ENCODE data around the gene SRPK2. TPM values are rescaled to one million over a fixed set of nuclear protein-coding genes. Genes with fewer than 3 reads are reported as not detected.
"Not testable (repeated sequence)": the region's sequence is repeated elsewhere in the genome, so short reads cannot be mapped to it uniquely, and the experiment has no call there.

The SRPK2 gene
- polyA plus RNA-seq (2013, experiment 1 of 2) = 53.5 TPM
- polyA plus RNA-seq (2013, experiment 2 of 2) = 48.3 TPM

DNA sequence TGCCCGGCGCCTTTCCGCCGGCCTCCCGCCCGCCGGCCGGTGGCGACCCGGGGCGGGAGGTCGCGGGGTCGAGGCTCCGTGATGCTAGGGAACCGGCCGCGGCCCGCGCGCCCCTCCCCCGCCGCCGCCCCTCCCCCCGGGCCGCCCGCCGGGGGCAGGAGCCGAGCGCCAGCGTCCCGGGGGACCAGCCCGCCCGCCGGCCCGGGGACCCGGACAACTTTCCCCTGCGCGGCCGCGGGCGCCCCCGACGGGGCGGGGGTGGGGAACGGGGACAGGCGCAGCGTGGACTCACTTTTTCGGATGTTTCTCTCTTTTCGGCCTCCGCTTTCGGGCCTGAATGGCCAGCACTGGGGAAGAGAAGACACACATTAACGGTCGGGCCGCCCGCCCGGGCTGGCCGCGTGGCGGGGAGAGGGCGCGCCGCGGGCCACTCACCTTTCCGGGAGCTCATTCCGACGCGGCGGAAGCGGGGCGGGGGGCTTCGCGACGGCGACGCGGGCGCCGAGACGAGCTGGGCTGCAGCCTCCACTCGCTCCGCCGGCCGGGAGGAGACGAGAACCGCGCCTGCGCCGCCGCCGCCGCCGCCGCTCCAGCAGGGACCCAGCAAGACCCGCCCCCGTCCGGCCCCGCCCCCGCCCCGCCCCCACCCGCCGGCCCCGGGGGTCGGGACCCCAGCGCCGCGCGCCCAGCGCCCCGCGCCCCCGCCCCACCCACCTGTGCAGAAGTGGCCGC, at the start of gene SRPK2:
SRPK2 (minus strand) TSS at position 566 of the 732 bp plus-strand sequence.
- WGBS, 2 experiments (ENCODE audit: insufficient coverage in 2 of 2) = 0% methylated on average over 38 to 57 of the region's 113 CpGs
- Histone ChIP-seq H3K36me3 (ENCODE audit: control insufficient read depth, insufficient read depth, low read length) (peaks cover 9% of the 10 kb centered on the region), H3K4me1 (ENCODE audit: control insufficient read depth, insufficient read depth, low read length, poor library complexity, severe bottlenecking) (no peaks in the 10 kb centered on the region), H3K4me3 (ENCODE audit: extremely low read depth, insufficient read depth, low read length, poor library complexity, severe bottlenecking) (peak within 1 kb of the TSS; percentile 70), H3K27ac (ENCODE audit: low read depth, low read length, severe bottlenecking) (peak within 1 kb of the TSS; percentile 64), H3K9me3 (ENCODE audit: control insufficient read depth, low read length) (no peaks in the 10 kb centered on the region)

DNA sequence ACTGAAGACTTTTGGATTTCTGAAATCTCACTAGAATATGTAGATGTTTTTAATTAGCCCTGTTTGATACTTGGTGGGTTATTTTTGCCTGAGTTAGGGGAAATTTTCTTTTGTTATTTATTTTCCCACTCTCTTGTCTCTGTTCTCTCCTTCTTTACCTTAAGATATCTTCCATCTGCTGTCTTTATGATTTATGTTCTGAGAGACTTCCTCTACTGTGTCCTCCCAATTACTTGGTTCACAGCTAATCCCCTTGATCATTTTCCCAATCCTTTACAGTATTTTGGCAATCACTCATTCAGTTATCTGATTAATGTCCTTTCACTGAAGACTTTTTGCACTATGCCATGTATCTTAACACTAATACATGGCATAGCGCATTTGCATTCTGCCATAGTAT, 49.5 kb upstream of the SRPK2 start:
- H3K4me3 ChIP-seq (ENCODE audit: extremely low read depth, insufficient read depth, low read length, poor library complexity, severe bottlenecking) = no peak overlapping the region
- no peaks in the 10 kb centered on the region for H3K9me3 ChIP-seq (ENCODE audit: control insufficient read depth, low read length)
- peaks cover 8% of the 10 kb centered on the region for H3K4me1 ChIP-seq (ENCODE audit: control insufficient read depth, insufficient read depth, low read length, poor library complexity, severe bottlenecking)
- whole genome bisulfite sequencing, 2 experiments (ENCODE audit: insufficient coverage in 2 of 2) = 100% methylated on average over 1 of the region's 1 CpG; no CpG with 5 or more reads in 1 of the 2 experiments
- H3K36me3 ChIP-seq (ENCODE audit: control insufficient read depth, insufficient read depth, low read length) = no peaks in the 10 kb centered on the region
- no peak overlapping the region for H3K27ac ChIP-seq (ENCODE audit: low read depth, low read length, severe bottlenecking)

DNA sequence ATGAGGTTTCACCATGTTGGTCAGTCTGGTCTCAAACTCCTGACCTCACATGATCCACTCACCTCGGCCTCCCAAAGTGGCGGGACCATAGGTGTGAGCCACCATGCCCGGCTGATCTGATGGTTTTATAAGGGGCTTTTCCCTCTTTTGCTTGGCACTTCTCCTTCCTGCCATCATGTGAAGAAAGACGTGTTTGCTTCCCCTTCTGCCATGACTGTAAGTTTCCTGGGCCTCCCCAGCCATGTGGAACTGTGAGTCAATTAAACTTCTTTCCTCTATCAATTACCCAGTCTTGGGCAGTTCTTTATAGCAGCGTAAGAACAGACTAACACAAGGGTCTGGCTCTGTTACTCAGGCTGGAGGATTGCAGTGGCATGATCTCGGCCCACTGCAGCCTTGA, 48.6 kb upstream of the SRPK2 start:
- not testable (repeated sequence) for H3K4me1 ChIP-seq (ENCODE audit: control insufficient read depth, insufficient read depth, low read length, poor library complexity, severe bottlenecking); H3K4me3 ChIP-seq (ENCODE audit: extremely low read depth, insufficient read depth, low read length, poor library complexity, severe bottlenecking); H3K27ac ChIP-seq (ENCODE audit: low read depth, low read length, severe bottlenecking); H3K9me3 ChIP-seq (ENCODE audit: control insufficient read depth, low read length); H3K36me3 ChIP-seq (ENCODE audit: control insufficient read depth, insufficient read depth, low read length)
- 85 to 95% methylated on average over 2 to 4 of the region's 6 CpGs for WGBS, 2 experiments (ENCODE audit: insufficient coverage in 2 of 2)

DNA sequence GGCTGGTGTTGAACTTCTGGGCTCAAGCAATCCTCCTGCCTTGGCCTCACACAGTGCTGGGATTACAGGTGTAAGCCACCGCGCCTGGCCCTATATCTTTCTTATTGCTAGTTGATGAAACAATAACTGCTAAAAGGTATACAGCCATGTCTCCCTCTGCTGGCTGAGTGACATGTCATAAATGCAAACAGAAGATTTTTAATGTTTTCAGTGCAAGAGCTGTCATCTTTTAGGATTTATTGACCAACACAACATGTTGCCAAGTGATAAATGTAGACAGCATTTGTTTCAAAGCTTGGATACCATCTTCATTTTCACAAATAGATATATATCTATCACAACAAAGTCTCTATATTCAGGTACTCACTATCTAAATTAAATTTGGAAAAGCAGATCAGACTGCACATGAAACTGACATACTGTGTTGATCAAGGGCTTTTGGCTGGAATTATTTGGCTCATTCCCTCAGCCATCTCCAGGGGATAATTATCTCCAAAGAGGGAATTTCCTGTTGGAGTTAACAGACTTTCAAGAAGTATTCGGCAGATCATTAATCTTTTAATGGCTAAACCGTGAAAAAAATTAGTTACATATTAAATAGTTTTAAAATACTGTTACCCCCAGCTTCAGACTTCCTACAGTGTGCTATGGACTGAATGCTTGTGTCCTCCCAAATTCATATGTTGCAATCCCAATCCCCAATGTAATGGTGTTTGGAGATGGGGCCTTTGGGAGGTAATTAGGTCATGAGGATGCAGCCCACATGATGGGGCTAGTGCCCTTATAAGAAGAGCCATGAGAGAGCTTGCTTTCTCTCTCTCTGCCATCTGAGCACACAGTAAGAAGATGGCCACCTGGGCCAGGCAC, 41.3 kb upstream of the SRPK2 start:
- Histone ChIP-seq H3K4me1 (ENCODE audit: control insufficient read depth, insufficient read depth, low read length, poor library complexity, severe bottlenecking) (no peaks in the 10 kb centered on the region), H3K9me3 (ENCODE audit: control insufficient read depth, low read length) (no peaks in the 10 kb centered on the region), H3K4me3 (ENCODE audit: extremely low read depth, insufficient read depth, low read length, poor library complexity, severe bottlenecking) (no peak overlapping the region), H3K36me3 (ENCODE audit: control insufficient read depth, insufficient read depth, low read length) (no peaks in the 10 kb centered on the region), H3K27ac (ENCODE audit: low read depth, low read length, severe bottlenecking) (no peak overlapping the region)
- WGBS, 2 experiments (ENCODE audit: insufficient coverage in 2 of 2) = 86% methylated on average over 2 of the region's 4 CpGs; no CpG with 5 or more reads in 1 of the 2 experiments

DNA sequence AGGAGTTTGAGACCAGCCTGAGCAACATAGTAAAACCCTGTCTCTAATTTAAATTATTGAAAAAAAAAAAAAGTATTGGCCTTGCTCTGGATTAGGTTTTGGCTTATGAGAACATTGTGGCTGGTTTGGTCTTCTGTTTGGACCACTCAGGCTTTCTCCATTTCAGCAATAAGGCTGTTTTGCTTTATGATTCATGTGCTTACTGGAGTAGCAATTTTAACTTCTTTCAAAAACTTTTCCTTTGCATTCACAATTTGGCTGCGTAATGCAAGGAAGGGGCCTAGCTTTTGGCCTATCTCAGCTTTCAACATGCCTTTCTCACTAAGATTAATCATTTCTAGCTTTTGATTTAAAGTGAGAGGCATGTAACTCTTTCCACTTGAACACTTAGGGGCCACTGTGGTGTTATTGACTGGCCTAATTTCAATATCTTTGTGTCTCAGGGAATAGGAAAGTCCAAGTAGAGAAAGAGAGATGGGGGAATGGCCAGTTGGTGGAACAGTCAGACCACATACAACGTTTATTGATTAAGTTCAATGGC, 38.0 kb upstream of the SRPK2 start:
- Histone ChIP-seq H3K36me3 (ENCODE audit: control insufficient read depth, insufficient read depth, low read length) (no peaks in the 10 kb centered on the region), H3K9me3 (ENCODE audit: control insufficient read depth, low read length) (no peaks in the 10 kb centered on the region), H3K27ac (ENCODE audit: low read depth, low read length, severe bottlenecking) (no peak overlapping the region), H3K4me3 (ENCODE audit: extremely low read depth, insufficient read depth, low read length, poor library complexity, severe bottlenecking) (no peak overlapping the region), H3K4me1 (ENCODE audit: control insufficient read depth, insufficient read depth, low read length, poor library complexity, severe bottlenecking) (no peaks in the 10 kb centered on the region)
- 100% methylated on average over 1 of the region's 2 CpGs; no CpG with 5 or more reads in 1 of the 2 experiments for WGBS, 2 experiments (ENCODE audit: insufficient coverage in 2 of 2)

DNA sequence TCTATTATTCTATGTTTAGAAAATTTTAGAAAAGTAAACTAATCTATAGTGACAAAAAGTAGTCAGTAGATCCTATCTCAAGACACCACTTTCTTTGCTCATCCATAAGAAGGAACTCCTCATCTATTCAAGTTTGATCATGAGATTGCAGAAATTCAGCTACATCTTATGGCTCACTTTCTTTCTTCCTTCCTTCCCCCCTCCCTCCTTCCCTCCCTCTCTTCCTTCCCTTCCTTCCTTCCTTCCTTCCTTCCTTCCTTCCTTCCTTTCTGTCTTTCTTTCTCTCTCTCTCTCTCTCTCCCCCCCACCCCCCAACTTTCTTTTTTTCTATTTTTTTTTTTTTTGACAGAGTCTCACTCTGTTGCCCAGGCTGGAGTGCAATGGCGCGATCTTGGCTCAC, 35.3 kb upstream of the SRPK2 start:
- no peaks in the 10 kb centered on the region for H3K4me1 ChIP-seq (ENCODE audit: control insufficient read depth, insufficient read depth, low read length, poor library complexity, severe bottlenecking)
- 82 to 90% methylated on average over 2 of the region's 2 CpGs for whole genome bisulfite sequencing, 2 experiments (ENCODE audit: insufficient coverage in 2 of 2)
- H3K4me3 ChIP-seq (ENCODE audit: extremely low read depth, insufficient read depth, low read length, poor library complexity, severe bottlenecking) = no peak overlapping the region
- no peak overlapping the region for H3K27ac ChIP-seq (ENCODE audit: low read depth, low read length, severe bottlenecking)
- H3K36me3 ChIP-seq (ENCODE audit: control insufficient read depth, insufficient read depth, low read length) = no peaks in the 10 kb centered on the region
- no peaks in the 10 kb centered on the region for H3K9me3 ChIP-seq (ENCODE audit: control insufficient read depth, low read length)

DNA sequence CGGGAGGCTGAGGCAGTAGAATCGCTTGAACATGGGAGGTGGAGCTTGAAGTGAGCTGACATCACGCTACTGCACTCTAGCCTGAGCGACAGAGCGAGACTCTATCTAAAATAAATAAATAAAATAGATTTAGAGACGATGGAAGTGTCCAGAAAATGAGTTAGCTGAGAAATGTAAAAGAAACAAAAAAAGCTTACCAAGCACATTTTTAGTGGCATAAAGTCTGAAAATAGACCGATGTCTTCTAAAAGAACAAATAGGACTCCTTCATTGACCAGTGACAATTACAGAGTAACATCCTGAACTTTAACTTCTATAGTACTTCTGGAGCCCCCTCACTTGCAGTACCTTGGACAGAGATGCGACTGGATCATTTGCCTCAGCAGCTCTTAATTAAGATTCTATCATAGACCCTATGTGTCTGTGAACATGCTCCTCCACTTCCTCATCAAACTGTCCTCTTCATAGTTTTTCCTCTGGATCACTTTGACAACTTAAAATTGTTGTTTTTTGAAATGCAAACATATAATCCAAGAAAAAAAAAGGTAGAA, 25.2 kb upstream of the SRPK2 start:
- Histone ChIP-seq H3K27ac (ENCODE audit: low read depth, low read length, severe bottlenecking) (no peak overlapping the region), H3K9me3 (ENCODE audit: control insufficient read depth, low read length) (no peaks in the 10 kb centered on the region), H3K4me3 (ENCODE audit: extremely low read depth, insufficient read depth, low read length, poor library complexity, severe bottlenecking) (no peak overlapping the region), H3K36me3 (ENCODE audit: control insufficient read depth, insufficient read depth, low read length) (no peaks in the 10 kb centered on the region), H3K4me1 (ENCODE audit: control insufficient read depth, insufficient read depth, low read length, poor library complexity, severe bottlenecking) (no peaks in the 10 kb centered on the region)
- 88% methylated on average over 2 to 3 of the region's 8 CpGs for WGBS, 2 experiments (ENCODE audit: insufficient coverage in 2 of 2)

DNA sequence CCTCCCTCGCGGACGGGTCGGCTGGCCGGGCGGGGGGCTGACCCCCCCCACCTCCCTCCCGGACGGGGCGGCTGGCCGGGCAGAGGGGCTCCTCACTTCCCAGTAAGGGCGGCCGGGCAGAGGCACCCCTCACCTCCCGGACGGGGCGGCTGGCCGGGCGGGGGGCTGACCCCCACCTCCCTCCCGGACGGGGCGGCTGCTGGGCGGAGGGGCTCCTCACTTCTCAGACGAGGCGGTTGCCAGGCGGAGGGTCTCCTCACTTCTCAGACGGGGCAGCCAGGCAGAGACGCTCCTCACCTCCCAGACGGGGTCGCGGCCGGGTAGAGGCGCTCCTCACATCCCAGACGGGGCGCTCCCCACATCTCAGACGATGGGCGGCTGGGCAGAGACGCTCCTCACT, 22.1 kb upstream of the SRPK2 start:
- 96 to 99% methylated on average over 5 to 10 of the region's 36 CpGs for WGBS, 2 experiments (ENCODE audit: insufficient coverage in 2 of 2)
- not testable (repeated sequence) for H3K4me3 ChIP-seq (ENCODE audit: extremely low read depth, insufficient read depth, low read length, poor library complexity, severe bottlenecking); H3K27ac ChIP-seq (ENCODE audit: low read depth, low read length, severe bottlenecking); H3K9me3 ChIP-seq (ENCODE audit: control insufficient read depth, low read length); H3K36me3 ChIP-seq (ENCODE audit: control insufficient read depth, insufficient read depth, low read length); H3K4me1 ChIP-seq (ENCODE audit: control insufficient read depth, insufficient read depth, low read length, poor library complexity, severe bottlenecking)

DNA sequence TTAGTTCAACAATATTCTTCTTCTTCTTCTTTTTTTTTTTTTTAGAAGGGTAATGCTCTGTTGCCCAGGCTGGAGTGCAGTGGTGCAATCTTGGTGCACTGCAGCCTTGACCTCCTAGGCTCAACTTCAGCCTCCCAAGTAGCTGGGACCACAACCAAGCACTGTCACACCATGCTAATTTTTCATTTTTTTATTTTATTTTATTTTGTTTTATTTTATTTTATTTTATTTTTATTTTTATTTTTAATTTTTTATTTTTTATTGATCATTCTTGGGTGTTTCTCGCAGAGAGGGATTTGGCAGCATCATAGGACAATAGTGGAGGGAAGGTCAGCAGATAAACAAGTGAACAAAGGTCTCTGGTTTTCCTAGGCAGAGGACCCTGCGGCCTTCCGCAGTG, 21.1 kb upstream of the SRPK2 start:
- not testable (repeated sequence) for H3K27ac ChIP-seq (ENCODE audit: low read depth, low read length, severe bottlenecking); H3K4me1 ChIP-seq (ENCODE audit: control insufficient read depth, insufficient read depth, low read length, poor library complexity, severe bottlenecking); H3K9me3 ChIP-seq (ENCODE audit: control insufficient read depth, low read length); H3K36me3 ChIP-seq (ENCODE audit: control insufficient read depth, insufficient read depth, low read length); H3K4me3 ChIP-seq (ENCODE audit: extremely low read depth, insufficient read depth, low read length, poor library complexity, severe bottlenecking)
- WGBS, 2 experiments (ENCODE audit: insufficient coverage in 2 of 2) = no CpG with 5 or more reads among the region's 3 CpGs

DNA sequence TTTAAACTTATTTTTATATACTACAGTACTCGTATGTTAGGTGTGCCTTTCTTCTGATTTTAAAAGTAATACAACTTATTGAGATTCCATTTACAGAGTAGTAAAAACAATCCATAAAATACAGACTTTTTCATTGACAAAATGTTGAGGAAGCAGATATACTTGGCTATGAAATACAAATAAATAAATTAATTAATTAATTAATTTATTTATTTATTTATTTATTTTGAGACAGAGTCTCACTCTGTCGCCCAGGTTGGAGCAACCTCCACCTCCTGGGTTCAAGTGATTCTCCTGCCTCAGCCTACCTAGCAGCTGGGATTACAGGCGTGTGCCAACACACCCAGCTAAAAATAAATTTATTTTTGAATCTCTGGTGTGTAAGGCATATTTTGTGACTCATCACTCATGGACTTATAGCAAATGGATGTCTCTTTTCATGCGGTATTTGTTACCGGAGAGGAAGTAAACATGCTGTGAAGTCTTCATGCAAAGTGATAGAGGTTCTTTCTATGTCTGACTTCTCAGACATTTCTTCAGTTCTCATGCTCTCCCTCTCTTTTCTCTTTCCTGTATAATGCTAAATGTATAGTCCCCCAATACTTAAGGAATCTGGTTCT, 20.2 kb upstream of the SRPK2 start:
- Histone ChIP-seq H3K27ac (ENCODE audit: low read depth, low read length, severe bottlenecking) (no peak overlapping the region), H3K4me1 (ENCODE audit: control insufficient read depth, insufficient read depth, low read length, poor library complexity, severe bottlenecking) (no peaks in the 10 kb centered on the region), H3K9me3 (ENCODE audit: control insufficient read depth, low read length) (no peaks in the 10 kb centered on the region), H3K4me3 (ENCODE audit: extremely low read depth, insufficient read depth, low read length, poor library complexity, severe bottlenecking) (no peak overlapping the region), H3K36me3 (ENCODE audit: control insufficient read depth, insufficient read depth, low read length) (no peaks in the 10 kb centered on the region)
- WGBS, 2 experiments (ENCODE audit: insufficient coverage in 2 of 2) = 100% methylated on average over 1 of the region's 5 CpGs; no CpG with 5 or more reads in 1 of the 2 experiments

All from mesodermal cell (in vitro differentiated cells).